T-helper 9 cell (primary cell): ENCODE measurements around the gene PRTN3.
"Not testable (repeated sequence)": the region's sequence is repeated elsewhere in the genome, so short reads cannot be mapped to it uniquely, and the experiment has no call there.

ENCODE experiments used
- DNase-seq: peaks from one replicate; pipeline ENCODE4 v3.0.0-alpha.2; 2020

PRTN3 gene

GRCh38 chr19:849195-849594 is 8.4 kb downstream of the PRTN3 start:
- not testable (repeated sequence) for DNase-seq

- no peak for DNase-seq
These were observed 9.6 kb downstream of the PRTN3 start for GRCh38 chr19:850221-850978.

GRCh38 chr19:850979-851335 is 10.2 kb downstream of the PRTN3 start:
- DNase-seq = no peak

- DNase-seq = no peak
These were observed 11.6 kb downstream of the PRTN3 start, which contains the start of gene ELANE for GRCh38 chr19:852136-853013. Gene ELANE (plus strand): TSS chr19:852303. CDS start chr19:852329, 26 bp downstream.

- no peak for DNase-seq
These were observed 12.3 kb downstream of the PRTN3 start for GRCh38 chr19:853014-853585.

- not testable (repeated sequence) for DNase-seq
These were observed 12.9 kb downstream of the PRTN3 start for GRCh38 chr19:853614-854220.

- no peak for DNase-seq
These were observed 13.8 kb downstream of the PRTN3 start for GRCh38 chr19:854549-854948.

GRCh38 chr19:855142-855541 is 14.3 kb downstream of the PRTN3 start:
- no peak for DNase-seq

- no peak for DNase-seq
These were observed 14.8 kb downstream of the PRTN3 start for GRCh38 chr19:855566-856120.

GRCh38 chr19:858284-858683 is 17.5 kb downstream of the PRTN3 start:
- DNase-seq = no peak

GRCh38 chr19:858868-859843 is 18.4 kb downstream of the PRTN3 start, which contains the start of gene CFD:
Gene CFD (plus strand): TSS chr19:859664. CDS start chr19:859690, 26 bp downstream.
- no peak for DNase-seq

- DNase-seq = no peak
These were observed 20.4 kb downstream of the PRTN3 start for GRCh38 chr19:861141-861755.

- DNase-seq = peak; percentile 73
These were observed 21.2 kb downstream of the PRTN3 start for GRCh38 chr19:861756-862580.

GRCh38 chr19:862581-863314 is 21.9 kb downstream of the PRTN3 start:
- peak; percentile 79 for DNase-seq

GRCh38 chr19:863315-863620 is 22.5 kb downstream of the PRTN3 start:
- DNase-seq = no peak

- DNase-seq = no peak
These were observed 26.0 kb downstream of the PRTN3 start for GRCh38 chr19:866769-867300.

- no peak for DNase-seq
These were observed 26.5 kb downstream of the PRTN3 start for GRCh38 chr19:867301-867793.

GRCh38 chr19:867855-868457 is 27.2 kb downstream of the PRTN3 start:
- no peak for DNase-seq
